ENCODE measurements around the gene GPRC5A.
A peak's percentile ranks its signal among the peaks of the same experiment; 100 is the strongest.

GPRC5A gene

DNA sequence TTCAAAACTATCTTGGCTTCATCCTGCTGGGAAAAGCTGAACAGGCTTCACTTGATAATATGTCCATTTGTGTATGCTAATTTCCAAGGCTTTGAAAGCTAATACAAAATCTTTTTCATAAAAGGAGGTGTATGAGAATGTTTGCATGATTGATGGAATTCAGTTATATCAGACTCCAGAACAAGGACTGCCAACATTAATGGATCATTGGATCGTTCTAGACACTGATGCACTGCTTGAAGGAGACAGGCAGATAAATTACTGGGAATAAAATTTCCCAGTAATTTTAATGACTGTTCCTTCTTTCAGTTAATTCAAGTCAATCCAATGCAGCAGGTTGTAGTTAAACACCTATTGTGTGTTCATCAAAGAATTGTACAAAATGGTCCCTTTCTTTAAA, 60.1 kb downstream of the GPRC5A start:
- no peak for TF ChIP-seq POLR2A (IDR thresholded peaks at IDR 0.05; ENCODE audit: low read length)
- no peak for TF ChIP-seq GATA1 (IDR thresholded peaks at IDR 0.05; ENCODE audit: low read depth, low read length)

DNA sequence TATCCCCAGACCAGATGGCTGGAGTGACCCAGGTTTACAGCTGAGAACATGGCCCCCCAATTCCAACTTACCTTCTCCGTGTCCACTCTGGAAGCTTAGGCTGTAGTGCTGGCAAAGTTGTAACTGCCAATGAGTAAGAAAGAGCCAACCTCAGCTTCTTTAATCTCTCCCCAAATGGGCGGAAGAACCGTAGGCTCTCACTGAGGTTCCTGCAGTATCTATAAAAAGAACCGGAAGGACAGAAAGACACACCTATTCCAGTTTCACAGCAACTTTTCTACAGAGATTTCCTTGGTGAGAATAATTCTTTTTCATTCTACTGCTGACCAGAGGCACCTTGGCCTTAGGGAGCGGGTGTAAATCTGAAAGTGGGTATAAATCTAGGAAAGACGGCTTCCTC, 60.7 kb downstream of the GPRC5A start, which contains the start of gene GPRC5D:
Gene GPRC5D (minus strand): TSS at position 135 of the 400 bp plus-strand sequence. CDS start 1,786 bp downstream, outside the sequence.
- DNase-seq, result no peak
- no peak for TF ChIP-seq GATA1 (IDR thresholded peaks at IDR 0.05; ENCODE audit: low read depth, low read length)
- TF ChIP-seq POLR2A (IDR thresholded peaks at IDR 0.05; ENCODE audit: low read length), result no peak

More for the DNA sequence above, 60.1 kb downstream of the GPRC5A start:
- no peak for DNase-seq

DNA sequence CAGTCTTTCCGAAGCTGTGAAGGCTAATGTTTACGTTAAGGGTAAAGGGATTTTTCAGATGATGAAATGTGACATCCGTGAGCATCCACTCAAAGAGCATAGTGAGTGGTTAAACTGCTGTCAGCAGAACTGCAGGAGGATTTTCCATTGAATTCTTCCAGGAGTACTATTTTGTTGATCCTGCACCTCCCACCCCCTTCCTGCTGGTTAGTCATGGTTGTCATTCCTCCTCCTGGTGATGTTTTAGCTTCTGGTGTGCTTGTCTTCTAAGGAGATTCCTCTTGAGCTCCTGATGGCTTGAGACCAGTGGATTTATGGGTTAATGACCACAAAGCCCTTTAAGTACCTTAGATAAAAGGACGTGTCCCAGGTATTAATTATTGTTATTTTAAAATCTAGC, 63.0 kb downstream of the GPRC5A start:
- TF ChIP-seq GATA1 (IDR thresholded peaks at IDR 0.05; ENCODE audit: low read depth, low read length), result no peak
- no peak for DNase-seq

DNA sequence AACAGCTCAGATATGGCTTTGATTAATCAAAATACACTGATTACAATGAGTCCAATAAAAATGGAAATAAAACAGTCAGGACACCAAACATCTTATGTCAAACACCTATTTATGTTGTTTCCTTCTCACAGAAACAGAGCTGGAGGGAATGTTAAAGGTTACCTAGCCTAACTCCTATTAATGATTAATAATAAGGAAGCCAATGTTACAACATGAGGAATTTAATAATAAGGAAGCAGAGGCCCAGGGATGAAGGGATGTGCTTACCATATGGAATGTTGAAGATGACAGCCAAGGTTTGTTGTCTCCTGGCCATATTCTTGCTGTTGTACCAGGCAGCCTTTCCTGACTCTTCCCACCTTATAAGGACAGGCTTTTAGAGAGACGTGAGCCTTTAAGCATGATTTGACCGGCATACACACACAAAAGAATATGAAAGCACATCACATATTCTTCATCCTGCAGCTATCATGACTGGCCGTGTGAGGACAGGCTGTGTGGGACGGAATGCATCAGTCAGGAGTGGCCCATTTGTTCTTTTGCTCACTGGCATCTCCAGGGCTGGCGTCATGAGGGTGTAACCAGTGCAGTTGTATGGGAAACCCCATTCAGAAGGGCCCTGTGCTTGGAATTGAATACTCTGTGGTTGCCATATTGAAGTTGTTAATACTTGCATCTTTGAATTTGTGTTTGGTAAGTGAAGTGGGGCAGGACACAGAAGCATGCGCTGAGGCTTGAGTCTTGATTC, 63.7 kb downstream of the GPRC5A start:
- DNase-seq, result no peak
- TF ChIP-seq GATA1 (IDR thresholded peaks at IDR 0.05; ENCODE audit: low read depth, low read length) (no peak), POLR2A (IDR thresholded peaks at IDR 0.05; ENCODE audit: low read length) (no peak)

DNA sequence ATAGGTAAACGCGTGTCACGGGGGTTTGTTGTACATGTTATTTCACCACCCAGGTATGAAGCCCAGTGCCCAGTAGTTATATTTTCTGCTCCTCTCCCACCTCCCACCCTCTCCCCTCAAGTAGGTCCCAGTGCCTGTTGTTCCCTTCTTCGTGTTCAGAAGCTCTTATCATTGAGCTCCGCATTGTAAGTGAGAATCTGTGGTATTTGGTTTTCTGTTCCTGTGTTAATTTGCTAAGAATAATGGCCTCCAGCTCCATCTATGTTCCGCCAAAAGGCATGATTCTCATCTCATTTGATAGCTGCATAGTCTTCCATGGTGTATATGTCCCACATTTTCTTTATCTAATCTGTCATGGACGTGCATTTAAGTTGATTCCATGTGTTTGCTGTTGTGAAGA, 67.5 kb downstream of the GPRC5A start:
- no peak for TF ChIP-seq POLR2A (IDR thresholded peaks at IDR 0.05; ENCODE audit: low read length)
- TF ChIP-seq GATA1 (IDR thresholded peaks at IDR 0.05; ENCODE audit: low read depth, low read length), result no peak
- peak in 1 of 2 experiments; percentile 14 for DNase-seq

DNA sequence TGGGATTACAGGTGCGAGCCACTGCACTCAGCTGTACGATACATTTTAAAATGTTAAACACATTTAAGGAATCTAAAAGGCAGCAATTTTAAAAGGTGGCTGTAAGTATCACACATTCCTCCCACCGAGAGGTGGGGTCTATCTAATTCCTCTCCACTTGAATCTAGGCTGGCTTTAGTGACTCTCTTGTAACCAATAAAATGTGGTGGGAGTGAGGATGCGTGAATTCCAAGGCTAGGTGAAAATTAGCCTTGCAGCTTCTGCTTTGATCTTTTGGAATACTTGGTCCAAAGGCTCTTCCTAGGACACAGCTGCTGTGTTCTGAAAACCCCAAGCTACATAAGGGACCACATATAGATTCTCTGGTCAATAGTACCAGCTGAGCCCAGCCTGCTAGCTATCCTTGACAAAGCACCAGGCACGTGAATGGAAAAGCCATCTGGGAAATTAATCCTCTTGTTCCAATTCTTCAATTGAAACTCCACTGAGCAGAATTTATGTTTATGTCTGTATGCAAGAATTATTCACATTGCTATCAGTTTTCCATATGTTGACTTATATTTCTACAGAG, 69.4 kb downstream of the GPRC5A start:
- TF ChIP-seq POLR2A (IDR thresholded peaks at IDR 0.05; ENCODE audit: low read length) (no peak), GATA1 (IDR thresholded peaks at IDR 0.05; ENCODE audit: low read depth, low read length) (no peak)
- no peak for DNase-seq

DNA sequence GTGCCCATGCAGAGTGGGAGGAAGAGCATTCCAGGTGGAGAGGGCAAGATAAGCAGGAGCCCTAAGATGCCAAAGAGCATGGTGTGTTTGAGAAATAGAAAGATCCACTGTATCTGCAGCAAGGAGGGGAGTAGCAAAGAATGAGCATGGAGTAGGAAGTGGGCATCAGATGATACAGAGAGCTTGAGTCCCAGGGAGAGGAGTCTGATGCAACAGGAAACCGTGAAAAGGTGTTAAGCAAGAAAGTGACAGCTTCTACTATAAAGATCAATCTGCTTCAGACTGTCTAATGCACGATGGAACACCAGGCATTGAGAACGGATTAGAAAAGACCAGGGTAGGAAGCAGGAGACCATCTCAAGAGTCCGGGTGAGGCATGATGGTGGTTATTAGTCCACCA, 72.9 kb downstream of the GPRC5A start:
- no peak for TF ChIP-seq POLR2A (IDR thresholded peaks at IDR 0.05; ENCODE audit: low read length)
- no peak for TF ChIP-seq GATA1 (IDR thresholded peaks at IDR 0.05; ENCODE audit: low read depth, low read length)
- DNase-seq, result no peak

DNA sequence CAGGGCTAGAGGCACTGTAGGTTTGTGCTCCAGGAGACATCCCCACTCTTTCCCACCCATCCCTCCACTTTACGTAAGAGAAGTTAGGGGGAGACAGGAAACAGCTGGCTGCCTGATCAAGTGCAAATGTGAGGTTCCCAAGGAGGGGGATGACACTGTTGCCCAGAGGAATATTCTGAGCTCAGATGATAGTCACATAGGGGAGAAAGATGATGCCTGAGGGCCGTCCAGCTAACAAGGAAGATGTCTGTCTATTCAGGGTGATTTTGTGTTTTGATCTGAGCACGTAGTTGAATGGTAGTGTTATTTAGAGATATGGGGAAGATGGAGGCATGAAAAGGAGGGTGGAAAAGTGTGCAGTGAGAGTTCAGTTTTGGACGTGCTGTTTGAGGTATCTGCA, 74.5 kb downstream of the GPRC5A start:
- TF ChIP-seq POLR2A (IDR thresholded peaks at IDR 0.05; ENCODE audit: low read length) (no peak), GATA1 (IDR thresholded peaks at IDR 0.05; ENCODE audit: low read depth, low read length) (no peak)
- DNase-seq, result no peak
